Head of caudate nucleus (tissue), 42 donors: Measurements from ENCODE around the gene GALNT15.
A peak's percentile ranks its signal among the peaks of the same experiment; 100 is the strongest.

Experiments
- DNase-seq, 42 donors: peaks; one replicate each; pipeline versions ENCODE4 v3.0.0 to v3.0.0-alpha.2; 2020 to 2021; ENCODE audit warnings: mixed read lengths in 7 of 42
- intact Hi-C: fragments of 100-400 bp; cut with DNase I; formaldehyde crosslinking; loops from one replicate; pipeline ENCODE4 v1.15.0; 2022

The GALNT15 gene

DNA sequence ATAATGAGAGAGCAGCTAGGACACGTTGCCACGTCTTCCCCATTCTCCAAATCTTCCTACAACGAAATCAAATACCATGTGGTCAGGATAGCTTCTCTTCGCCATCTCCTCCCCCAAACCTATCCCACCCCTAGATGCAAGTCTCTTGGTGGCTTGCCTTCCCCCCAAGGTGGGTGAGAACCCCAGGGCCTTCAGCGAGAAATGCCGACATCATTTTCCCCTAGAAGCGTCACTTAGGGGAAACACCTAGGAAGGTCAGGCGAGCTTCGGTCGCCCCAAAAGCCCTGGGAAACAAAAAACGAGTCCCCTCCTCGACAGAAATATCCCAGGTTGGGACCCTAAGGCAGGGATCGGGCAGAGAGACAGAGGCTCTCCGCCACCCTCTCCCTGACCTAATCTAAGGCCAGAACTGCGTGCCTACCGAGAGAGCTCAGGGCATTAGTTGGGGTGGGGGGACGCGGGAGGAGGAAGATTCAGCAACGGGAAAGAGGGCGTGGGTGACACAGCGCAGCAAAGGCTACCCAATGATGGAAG is 89.8 kb downstream of the GALNT15 start:
- DNase-seq: peak in 16 of 42 donors; percentile 73 to 95 (median 88)
- intact Hi-C loops: no loop called here

DNA sequence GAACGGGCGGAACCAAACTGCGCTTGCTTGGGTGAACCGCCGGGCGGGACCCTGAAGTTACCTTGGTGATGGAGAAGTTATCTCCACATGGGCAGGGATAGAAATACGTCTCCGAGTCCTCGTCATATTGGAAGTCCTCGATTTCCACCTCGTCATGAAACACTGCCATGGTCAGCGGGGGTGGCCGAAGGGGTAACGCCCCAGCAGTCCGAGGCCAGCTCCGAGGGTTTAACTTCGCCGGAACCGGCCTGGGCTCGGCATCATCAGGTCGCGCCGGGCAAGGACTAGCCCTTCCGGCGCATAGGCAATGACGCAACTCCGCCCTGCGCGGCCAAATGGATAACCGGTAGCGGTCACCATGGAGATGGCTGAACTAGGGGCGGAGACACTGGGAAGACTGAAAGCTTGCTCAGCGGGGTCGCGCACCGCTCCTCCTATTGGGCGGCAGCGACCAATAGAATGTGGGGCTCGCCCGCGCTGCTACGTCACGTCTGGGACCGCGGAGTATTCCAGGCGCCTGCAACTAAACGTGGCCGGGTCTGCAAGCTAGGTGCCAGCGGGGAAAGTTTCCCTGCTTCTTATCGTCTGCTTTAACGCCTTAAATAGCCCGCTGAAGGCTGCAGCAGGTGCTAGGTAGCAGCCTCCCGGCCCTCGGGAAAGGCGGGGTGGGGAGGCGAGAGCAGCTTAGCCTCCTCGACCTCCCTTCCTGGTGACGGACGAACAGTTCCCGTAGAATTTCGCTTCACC is 90.4 kb downstream of the GALNT15 start, which contains the start of the genes DPH3 and OXNAD1:
DPH3 (minus strand) TSS at position 236 of the 747 bp plus-strand sequence; CDS start at position 169, 67 bp downstream.
OXNAD1 (plus strand) TSS at position 505 of the 747 bp plus-strand sequence. CDS start 5,741 bp downstream, outside the sequence.
- intact Hi-C loops: no loop called here

GRCh38 chr3:16265455-16265786 is 90.9 kb downstream of the GALNT15 start:
- intact Hi-C loops: no loop called here
- DNase-seq: no peak

More for the DNA sequence above, 90.4 kb downstream of the GALNT15 start, which contains the start of the genes DPH3 and OXNAD1:
- DNase-seq: peak; percentile 98 to 100 (median 99)

DNA sequence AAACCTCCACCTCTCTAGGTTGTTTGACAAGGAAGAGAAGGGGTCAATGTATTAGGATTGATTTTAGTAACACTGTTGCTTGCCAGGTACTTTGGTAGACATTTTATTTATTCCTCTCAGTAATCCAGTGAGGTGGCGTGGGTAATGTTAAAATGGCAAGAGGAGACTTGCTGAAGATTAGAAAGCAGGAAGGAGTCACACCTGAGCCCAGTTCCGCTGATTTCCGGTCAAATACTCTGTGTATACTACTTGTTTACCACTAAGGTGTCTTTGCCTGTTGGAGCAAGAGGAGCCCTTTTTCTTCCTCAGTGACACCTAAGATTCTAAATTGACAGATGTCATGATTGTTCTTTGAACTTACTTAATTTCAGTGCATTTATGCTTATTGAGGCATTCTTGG is 92.2 kb downstream of the GALNT15 start:
- intact Hi-C loops: no loop called here

GRCh38 chr3:16270855-16271254 is 96.4 kb downstream of the GALNT15 start:
- intact Hi-C loops: no loop called here
- peak in 12 of 42 donors; percentile 17 to 69 (median 52) for DNase-seq

More for the DNA sequence above, 92.2 kb downstream of the GALNT15 start:
- DNase-seq: no peak

GRCh38 chr3:16272588-16272987 is 98.1 kb downstream of the GALNT15 start:
- intact Hi-C loops: no loop called here
- DNase-seq: no peak

- intact Hi-C loops: no loop called here
These were observed 99.4 kb downstream of the GALNT15 start for GRCh38 chr3:16273867-16274266.

DNA sequence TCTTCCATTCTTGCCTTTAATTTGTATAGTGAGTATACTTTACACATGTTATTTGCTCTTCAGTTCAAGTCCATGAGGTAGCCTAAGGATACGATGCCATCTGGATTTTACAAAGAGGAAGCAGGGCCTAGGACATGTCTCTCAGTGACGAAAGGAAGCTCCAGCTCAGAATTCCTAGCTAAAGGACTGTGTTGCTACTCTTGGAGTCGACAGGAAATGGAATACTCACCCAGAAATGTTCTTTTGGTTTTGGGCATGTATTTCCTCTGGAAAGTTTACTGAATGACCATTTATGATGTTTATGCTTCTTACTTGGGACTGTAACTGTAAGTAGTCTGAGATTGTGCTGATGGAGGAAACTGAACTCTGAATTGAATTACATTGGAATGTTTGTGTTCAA is 103.0 kb downstream of the GALNT15 start:
- no peak for DNase-seq

More at GRCh38 chr3:16273867-16274266, 99.4 kb downstream of the GALNT15 start:
- DNase-seq: no peak

GRCh38 chr3:16279010-16279801 is 104.7 kb downstream of the GALNT15 start:
- intact Hi-C loops: no loop called here

More for the DNA sequence above, 103.0 kb downstream of the GALNT15 start:
- intact Hi-C loops: no loop called here

GRCh38 chr3:16280671-16281070 is 106.2 kb downstream of the GALNT15 start:
- intact Hi-C loops: no loop called here
- DNase-seq: no peak

More at GRCh38 chr3:16279010-16279801, 104.7 kb downstream of the GALNT15 start:
- DNase-seq: no peak
